ENCODE measurements around the gene DMWD. TPM values are rescaled to one million over a fixed set of nuclear protein-coding genes. Genes with fewer than 3 reads are reported as not detected.

DMWD gene
- total RNA-seq, 1 experiment from 2014 or later: 37.8 TPM

- no peak overlapping the region for H2AFZ ChIP-seq (ENCODE audit: low read length)
- H3K4me2 ChIP-seq (ENCODE audit: low read depth, low read length, poor library complexity, severe bottlenecking): no peak overlapping the region
- no peak overlapping the region for H3K4me3 ChIP-seq (ENCODE audit: low read length)
- H3K9ac ChIP-seq (ENCODE audit: low read length): no peak overlapping the region
- H3K27ac ChIP-seq (ENCODE audit: low read length): no peak overlapping the region
- H3K36me3 ChIP-seq (ENCODE audit: insufficient read depth, low read length): peaks cover 4% of the 10 kb centered on the region; the same call in 1 of the 2 replicates
- H3K4me1 ChIP-seq (ENCODE audit: low read length): peaks cover 23% of the 10 kb centered on the region
- 0 out of 2 replicates have a peak, but pooled peaks cover 4% of the 10 kb centered on the region for H4K20me1 ChIP-seq (ENCODE audit: insufficient read depth, low read depth, low read length)
- H3K79me2 ChIP-seq (ENCODE audit: low read length): no peaks in the 10 kb centered on the region
- no peaks in the 10 kb centered on the region for H3K9me2 ChIP-seq (replicated peaks; ENCODE audit: insufficient read depth, low read length)
- no peaks in the 10 kb centered on the region for H3K9me3 ChIP-seq (ENCODE audit: low read length)
- no peaks in the 10 kb centered on the region for H3K27me3 ChIP-seq (ENCODE audit: low read length)
- DNase-seq: no peak
Observed at GRCh38 chr19:45772912-45773311, 19.7 kb downstream of the DMWD start.

GRCh38 chr19:45772130-45772840 lies 20.4 kb downstream of the DMWD start:
- H3K9ac ChIP-seq (ENCODE audit: low read length): no peak overlapping the region
- H4K20me1 ChIP-seq (ENCODE audit: insufficient read depth, low read depth, low read length): 0 out of 2 replicates have a peak, but pooled peaks cover 4% of the 10 kb centered on the region
- no peak overlapping the region for H3K4me3 ChIP-seq (ENCODE audit: low read length)

GRCh38 chr19:45771311-45771933 lies 21.2 kb downstream of the DMWD start:
- no peaks in the 10 kb centered on the region for H3K9me3 ChIP-seq (ENCODE audit: low read length)
- H3K9me2 ChIP-seq (replicated peaks; ENCODE audit: insufficient read depth, low read length): no peaks in the 10 kb centered on the region
- H3K4me1 ChIP-seq (ENCODE audit: low read length): peaks cover 24% of the 10 kb centered on the region
- no peaks in the 10 kb centered on the region for H3K79me2 ChIP-seq (ENCODE audit: low read length)
- H3K27ac ChIP-seq (ENCODE audit: low read length): no peak overlapping the region
- no peak for DNase-seq
- 0 out of 2 replicates have a peak, but pooled peaks cover 4% of the 10 kb centered on the region for H4K20me1 ChIP-seq (ENCODE audit: insufficient read depth, low read depth, low read length)
- H2AFZ ChIP-seq (ENCODE audit: low read length): no peak overlapping the region
- H3K4me3 ChIP-seq (ENCODE audit: low read length): no peak overlapping the region
- H3K9ac ChIP-seq (ENCODE audit: low read length): peak overlapping the region; percentile 45; the same call in 1 of the 2 replicates
- H3K27me3 ChIP-seq (ENCODE audit: low read length): no peaks in the 10 kb centered on the region
- H3K4me2 ChIP-seq (ENCODE audit: low read depth, low read length, poor library complexity, severe bottlenecking): peak overlapping the region; percentile 87
- H3K36me3 ChIP-seq (ENCODE audit: insufficient read depth, low read length): no peaks in the 10 kb centered on the region

More at GRCh38 chr19:45772130-45772840, 20.4 kb downstream of the DMWD start:
- H3K27ac ChIP-seq (ENCODE audit: low read length): no peak overlapping the region
- H3K36me3 ChIP-seq (ENCODE audit: insufficient read depth, low read length): no peaks in the 10 kb centered on the region; the same call in 1 of the 2 replicates
- no peak overlapping the region for H2AFZ ChIP-seq (ENCODE audit: low read length)
- no peak for DNase-seq
- no peaks in the 10 kb centered on the region for H3K9me2 ChIP-seq (replicated peaks; ENCODE audit: insufficient read depth, low read length)
- no peak overlapping the region for H3K4me2 ChIP-seq (ENCODE audit: low read depth, low read length, poor library complexity, severe bottlenecking)
- H3K9me3 ChIP-seq (ENCODE audit: low read length): no peaks in the 10 kb centered on the region
- H3K27me3 ChIP-seq (ENCODE audit: low read length): no peaks in the 10 kb centered on the region
- H3K79me2 ChIP-seq (ENCODE audit: low read length): no peaks in the 10 kb centered on the region
- H3K4me1 ChIP-seq (ENCODE audit: low read length): peaks cover 24% of the 10 kb centered on the region

- Histone ChIP-seq H3K9me2 (replicated peaks; ENCODE audit: insufficient read depth, low read length) (no peaks in the 10 kb centered on the region), H3K36me3 (ENCODE audit: insufficient read depth, low read length) (no peaks in the 10 kb centered on the region), H3K27me3 (ENCODE audit: low read length) (no peaks in the 10 kb centered on the region), H3K9me3 (ENCODE audit: low read length) (no peaks in the 10 kb centered on the region), H3K4me1 (ENCODE audit: low read length) (peaks cover 24% of the 10 kb centered on the region), H2AFZ (ENCODE audit: low read length) (no peak overlapping the region), H3K27ac (ENCODE audit: low read length) (peak overlapping the region; percentile 64), H3K79me2 (ENCODE audit: low read length) (no peaks in the 10 kb centered on the region), H3K9ac (ENCODE audit: low read length) (peak overlapping the region; percentile 70), H3K4me2 (ENCODE audit: low read depth, low read length, poor library complexity, severe bottlenecking) (peak overlapping the region; percentile 87), H3K4me3 (ENCODE audit: low read length) (peak overlapping the region; percentile 62), H4K20me1 (ENCODE audit: insufficient read depth, low read depth, low read length) (0 out of 2 replicates have a peak, but pooled peaks cover 4% of the 10 kb centered on the region)
- DNase-seq: peak; percentile 99
Observed at GRCh38 chr19:45770192-45771101, 22.2 kb downstream of the DMWD start.

- H3K4me3 ChIP-seq (ENCODE audit: low read length): peak overlapping the region; percentile 62
- no peak overlapping the region for H2AFZ ChIP-seq (ENCODE audit: low read length)
- peak; percentile 70 for DNase-seq
Observed at GRCh38 chr19:45769821-45770191, 22.8 kb downstream of the DMWD start.

GRCh38 chr19:45768984-45769782 lies 23.5 kb downstream of the DMWD start, which contains the start of gene SIX5:
TSS of gene SIX5 (minus strand) at chr19:45769252. CDS start at chr19:45768844, 408 bp downstream.
- Histone ChIP-seq H3K4me3 (ENCODE audit: low read length) (peak within 1 kb of the TSS; percentile 95), H3K9ac (ENCODE audit: low read length) (peak within 1 kb of the TSS; percentile 95), H3K4me2 (ENCODE audit: low read depth, low read length, poor library complexity, severe bottlenecking) (peak within 1 kb of the TSS; percentile 100), H3K79me2 (ENCODE audit: low read length) (no peaks in the 10 kb centered on the region), H3K27ac (ENCODE audit: low read length) (peak within 1 kb of the TSS; percentile 72), H3K27me3 (ENCODE audit: low read length) (no peaks in the 10 kb centered on the region), H3K9me3 (ENCODE audit: low read length) (no peaks in the 10 kb centered on the region), H4K20me1 (ENCODE audit: insufficient read depth, low read depth, low read length) (0 out of 2 replicates have a peak, but pooled peaks cover 4% of the 10 kb centered on the region), H3K36me3 (ENCODE audit: insufficient read depth, low read length) (no peaks in the 10 kb centered on the region), H3K9me2 (replicated peaks; ENCODE audit: insufficient read depth, low read length) (no peaks in the 10 kb centered on the region), H2AFZ (ENCODE audit: low read length) (peak within 1 kb of the TSS; percentile 32; the same call in 1 of the 2 replicates), H3K4me1 (ENCODE audit: low read length) (peaks cover 24% of the 10 kb centered on the region)
- DNase-seq: peak; percentile 99

More at GRCh38 chr19:45769821-45770191, 22.8 kb downstream of the DMWD start:
- Histone ChIP-seq H3K27ac (ENCODE audit: low read length) (peak overlapping the region; percentile 64), H3K9ac (ENCODE audit: low read length) (peak overlapping the region; percentile 70), H3K4me2 (ENCODE audit: low read depth, low read length, poor library complexity, severe bottlenecking) (peak overlapping the region; percentile 87), H3K36me3 (ENCODE audit: insufficient read depth, low read length) (no peaks in the 10 kb centered on the region), H3K9me2 (replicated peaks; ENCODE audit: insufficient read depth, low read length) (no peaks in the 10 kb centered on the region), H3K79me2 (ENCODE audit: low read length) (no peaks in the 10 kb centered on the region), H3K27me3 (ENCODE audit: low read length) (no peaks in the 10 kb centered on the region), H3K4me1 (ENCODE audit: low read length) (peaks cover 24% of the 10 kb centered on the region), H3K9me3 (ENCODE audit: low read length) (no peaks in the 10 kb centered on the region), H4K20me1 (ENCODE audit: insufficient read depth, low read depth, low read length) (0 out of 2 replicates have a peak, but pooled peaks cover 4% of the 10 kb centered on the region)

- H3K27me3 ChIP-seq (ENCODE audit: low read length): no peaks in the 10 kb centered on the region
- H3K9ac ChIP-seq (ENCODE audit: low read length): peak overlapping the region; percentile 95
- peak; percentile 82 for DNase-seq
Observed at GRCh38 chr19:45768655-45768983, 24.0 kb downstream of the DMWD start.

More at GRCh38 chr19:45768655-45768983, 24.0 kb downstream of the DMWD start:
- Histone ChIP-seq H3K4me1 (ENCODE audit: low read length) (peaks cover 24% of the 10 kb centered on the region), H3K4me2 (ENCODE audit: low read depth, low read length, poor library complexity, severe bottlenecking) (peak overlapping the region; percentile 100), H3K36me3 (ENCODE audit: insufficient read depth, low read length) (no peaks in the 10 kb centered on the region), H3K9me2 (replicated peaks; ENCODE audit: insufficient read depth, low read length) (no peaks in the 10 kb centered on the region), H3K9me3 (ENCODE audit: low read length) (no peaks in the 10 kb centered on the region), H3K4me3 (ENCODE audit: low read length) (peak overlapping the region; percentile 95), H2AFZ (ENCODE audit: low read length) (peak overlapping the region; percentile 32; the same call in 1 of the 2 replicates), H4K20me1 (ENCODE audit: insufficient read depth, low read depth, low read length) (0 out of 2 replicates have a peak, but pooled peaks cover 4% of the 10 kb centered on the region), H3K79me2 (ENCODE audit: low read length) (no peaks in the 10 kb centered on the region), H3K27ac (ENCODE audit: low read length) (peak overlapping the region; percentile 72)
